ENCODE data around the gene C11orf68. TPM values are rescaled to one million over a fixed set of nuclear protein-coding genes. Genes with fewer than 3 reads are reported as not detected.

Gene C11orf68
- total RNA-seq, 2 donors from 2014 or later: 26.0 to 29.1 TPM

GRCh38 chr11:65920372-65920802 lies 1.5 kb upstream of the C11orf68 start:
- no peak for DNase-seq
- H3K9ac ChIP-seq (ENCODE audit: extremely low read depth, low read length, poor library complexity, severe bottlenecking): peak overlapping the region; percentile 38
- Mint-ChIP-seq H3K27ac (no peak overlapping the region), H3K27me3 (ENCODE audit: insufficient read depth) (no peaks in the 10 kb centered on the region), H3K9me3 (no peaks in the 10 kb centered on the region), H3K36me3 (ENCODE audit: low read depth) (peaks cover 19% of the 10 kb centered on the region), H3K4me3 (peak overlapping the region; percentile 79), H3K4me1 (no peaks in the 10 kb centered on the region)
- no peak for TF ChIP-seq CTCF (conservative IDR thresholded peaks at IDR 0.05)
- H3K27ac ChIP-seq (ENCODE audit: low read depth, low read length): no peak overlapping the region
- peaks cover 7% of the 10 kb centered on the region for H3K4me1 ChIP-seq (ENCODE audit: control insufficient read depth, insufficient read depth, low read length)
- no peaks in the 10 kb centered on the region for H3K9me3 ChIP-seq (ENCODE audit: control insufficient read depth, low read length)
- H3K27me3 ChIP-seq (ENCODE audit: control insufficient read depth, insufficient read depth, low read length, poor library complexity, severe bottlenecking): no peaks in the 10 kb centered on the region
- peak overlapping the region; percentile 84 for H3K4me3 ChIP-seq (ENCODE audit: low read length)
- 88 to 90% methylated on average over 11 to 15 of the region's 15 CpGs for WGBS, 2 experiments (ENCODE audit: insufficient coverage in 1 of 2, insufficient read length in 1 of 2)
- H3K36me3 ChIP-seq (ENCODE audit: control insufficient read depth, insufficient read depth, low read length): peaks cover 15% of the 10 kb centered on the region

GRCh38 chr11:65919573-65920371 lies 910 bp upstream of the C11orf68 start:
- peak; percentile 78 for DNase-seq
- H3K27ac Mint-ChIP-seq: peak overlapping the region; percentile 61
- H3K4me3 Mint-ChIP-seq: peak overlapping the region; percentile 79

GRCh38 chr11:65919141-65919572 lies 295 bp upstream of the C11orf68 start, which contains the start of gene DRAP1:
Gene DRAP1, plus strand, starts transcription at chr11:65919426. Its CDS starts 76 bp downstream, at chr11:65919502.
- peak within 1 kb of the TSS; percentile 84 for H3K27ac Mint-ChIP-seq
- peak; percentile 13 for TF ChIP-seq CTCF (conservative IDR thresholded peaks at IDR 0.05)
- Histone ChIP-seq H3K4me1 (ENCODE audit: control insufficient read depth, insufficient read depth, low read length) (peaks cover 7% of the 10 kb centered on the region), H3K27me3 (ENCODE audit: control insufficient read depth, insufficient read depth, low read length, poor library complexity, severe bottlenecking) (no peaks in the 10 kb centered on the region), H3K4me3 (ENCODE audit: low read length) (peak within 1 kb of the TSS; percentile 97), H3K27ac (ENCODE audit: low read depth, low read length) (peak within 1 kb of the TSS; percentile 77), H3K36me3 (ENCODE audit: control insufficient read depth, insufficient read depth, low read length) (peaks cover 15% of the 10 kb centered on the region), H3K9me3 (ENCODE audit: control insufficient read depth, low read length) (no peaks in the 10 kb centered on the region), H3K9ac (ENCODE audit: extremely low read depth, low read length, poor library complexity, severe bottlenecking) (peak within 1 kb of the TSS; percentile 87)
- peak within 1 kb of the TSS; percentile 79 for H3K4me3 Mint-ChIP-seq
- no peaks in the 10 kb centered on the region for H3K9me3 Mint-ChIP-seq
- 0 to 1% methylated on average over 26 to 54 of the region's 59 CpGs for WGBS, 2 experiments (ENCODE audit: insufficient coverage in 1 of 2, insufficient read length in 1 of 2)
- peak; percentile 99 for DNase-seq
- no peaks in the 10 kb centered on the region for H3K4me1 Mint-ChIP-seq
- H3K27me3 Mint-ChIP-seq (ENCODE audit: insufficient read depth): peaks cover 4% of the 10 kb centered on the region
- H3K36me3 Mint-ChIP-seq (ENCODE audit: low read depth): peaks cover 19% of the 10 kb centered on the region

More at GRCh38 chr11:65919573-65920371, 910 bp upstream of the C11orf68 start:
- Histone ChIP-seq H3K4me1 (ENCODE audit: control insufficient read depth, insufficient read depth, low read length) (peaks cover 7% of the 10 kb centered on the region), H3K27me3 (ENCODE audit: control insufficient read depth, insufficient read depth, low read length, poor library complexity, severe bottlenecking) (no peaks in the 10 kb centered on the region), H3K27ac (ENCODE audit: low read depth, low read length) (no peak overlapping the region), H3K36me3 (ENCODE audit: control insufficient read depth, insufficient read depth, low read length) (peaks cover 15% of the 10 kb centered on the region), H3K9me3 (ENCODE audit: control insufficient read depth, low read length) (no peaks in the 10 kb centered on the region), H3K9ac (ENCODE audit: extremely low read depth, low read length, poor library complexity, severe bottlenecking) (peak overlapping the region; percentile 38), H3K4me3 (ENCODE audit: low read length) (peak overlapping the region; percentile 84)
- H3K9me3 Mint-ChIP-seq: no peaks in the 10 kb centered on the region
- peaks cover 3% of the 10 kb centered on the region for H3K27me3 Mint-ChIP-seq (ENCODE audit: insufficient read depth)
- 5 to 21% methylated on average over 13 to 55 of the region's 60 CpGs for WGBS, 2 experiments (ENCODE audit: insufficient coverage in 1 of 2, insufficient read length in 1 of 2)
- no peaks in the 10 kb centered on the region for H3K4me1 Mint-ChIP-seq
- peaks cover 19% of the 10 kb centered on the region for H3K36me3 Mint-ChIP-seq (ENCODE audit: low read depth)
- peak; percentile 1 for TF ChIP-seq CTCF (conservative IDR thresholded peaks at IDR 0.05)
